ENCODE results near the gene DPH7. TPM values are rescaled to one million over a fixed set of nuclear protein-coding genes. Genes with fewer than 3 reads are reported as not detected.
A peak's percentile ranks its signal among the peaks of the same experiment; 100 is the strongest.

Gene DPH7
- total and polyA plus RNA-seq, 2 of the 8 experiments (the other 6 are each of a cell fraction or from before 2014, with no cell fraction given): 44.6 to 45.5 TPM

DNA sequence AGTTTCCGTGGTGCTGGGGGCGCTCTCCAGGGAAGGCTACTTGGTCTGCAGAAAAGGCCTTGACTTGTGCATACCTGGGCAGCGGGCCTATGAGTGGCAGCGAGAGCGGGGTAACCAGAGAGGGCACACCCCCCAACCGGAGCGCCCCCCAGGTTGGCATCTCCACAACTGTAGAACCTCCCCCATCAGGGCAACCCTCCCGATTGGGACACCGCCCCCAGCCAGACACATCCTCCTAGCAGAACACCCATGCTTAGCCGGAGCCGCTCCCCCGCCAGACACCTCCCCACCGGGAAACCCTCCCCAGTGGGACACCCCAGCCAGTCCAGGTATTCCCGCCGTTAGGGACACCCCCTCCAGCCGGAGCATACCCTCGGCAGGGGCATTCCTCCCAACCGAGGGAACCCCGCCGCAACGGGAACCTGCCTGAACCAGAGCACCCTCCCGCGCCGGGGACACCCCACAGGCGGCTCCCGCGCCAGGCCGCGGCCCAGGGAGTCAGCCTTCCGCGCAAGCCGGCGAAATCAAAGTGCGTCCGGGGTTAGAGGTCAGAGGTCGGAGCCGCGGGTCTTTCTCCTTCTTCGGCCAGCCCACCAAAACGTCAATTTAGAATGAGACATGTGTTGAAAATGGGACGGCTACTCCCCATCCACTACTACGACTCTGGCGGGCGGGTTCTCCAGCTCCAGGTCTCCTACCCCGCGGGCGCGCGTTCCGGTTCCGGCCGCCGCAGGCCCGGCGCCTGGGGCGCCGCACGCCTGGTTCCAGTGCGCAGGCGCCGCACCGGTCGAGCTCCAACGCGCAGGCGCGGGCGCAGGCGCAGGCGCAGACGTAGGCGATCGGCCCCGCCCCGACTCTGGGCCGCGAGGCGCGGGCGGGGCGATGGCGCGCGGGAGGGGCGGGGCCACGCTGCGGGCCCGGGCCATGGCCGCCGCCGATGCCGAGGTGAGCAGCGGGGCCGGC lies 39.7 kb upstream of the DPH7 start, which contains the start of gene EHMT1:
Gene EHMT1, plus strand, starts transcription at position 901 of the 963 bp plus-strand sequence. Its CDS starts 24 bp downstream, at position 925.
- Histone ChIP-seq H3K79me2 (ENCODE audit: control insufficient read depth in 1 of 2, insufficient read depth in 2 of 2, low read length in 2 of 2) (peaks cover 35 to 57% of the 10 kb centered on the region in 2 experiments), H3K79me1 (ENCODE audit: low read depth, low read length) (peaks cover 11% of the 10 kb centered on the region), H3K9me3 (ENCODE audit: insufficient read depth in 2 of 2, low read depth in 1 of 2, low read length in 1 of 2) (no peaks in the 10 kb centered on the region), H4K91ac (replicated peaks; ENCODE audit: insufficient read length, low read length) (peak within 1 kb of the TSS; percentile 75), H3K23ac (ENCODE audit: insufficient read length) (no peak within 1 kb of the TSS), H4K20me1 (replicated peaks in 1 of 2; ENCODE audit: control insufficient read depth in 1 of 2, insufficient read depth in 2 of 2, low read length in 2 of 2) (peaks cover 4 to 27% of the 10 kb centered on the region in 2 experiments), H2AK5ac (ENCODE audit: low read depth, low read length) (peak within 1 kb of the TSS; percentile 32; the same call in 1 of the 2 replicates), H3K4me1 (replicated peaks in 1 of 4; ENCODE audit: control insufficient read depth in 3 of 4, insufficient read depth in 4 of 4, low read length in 3 of 4) (peaks cover 0 to 9% (median 5%) of the 10 kb centered on the region in 4 experiments; a peak in 5 of 7 replicates), H2BK12ac (ENCODE audit: low read depth, low read length) (0 out of 2 replicates have a peak within 1 kb of the TSS, but pooled peaks have one; percentile 71), H3K27ac (ENCODE audit: low read depth, low read length) (peak within 1 kb of the TSS; percentile 84), H3K56ac (replicated peaks; ENCODE audit: insufficient read length, low read depth, low read length) (peak within 1 kb of the TSS; percentile 82), H2AFZ (ENCODE audit: low read length) (no peak within 1 kb of the TSS), H2BK120ac (replicated peaks; ENCODE audit: low read depth, low read length) (no peak within 1 kb of the TSS), H3K4me2 (ENCODE audit: insufficient read depth in 1 of 2, low read depth in 2 of 2, low read length in 2 of 2) (peak within 1 kb of the TSS; percentile 91 to 97), H4K8ac (ENCODE audit: extremely low read depth, insufficient read depth, low read length) (peak within 1 kb of the TSS; percentile 93; the same call in 1 of the 2 replicates), H3K23me2 (ENCODE audit: low read depth, low read length) (peaks cover 4% of the 10 kb centered on the region; the same call in 1 of the 2 replicates), H3K4me3 (ENCODE audit: extremely low read depth in 1 of 4, insufficient read depth in 2 of 4, low read depth in 3 of 4, low read length in 4 of 4) (peak within 1 kb of the TSS; percentile 83 to 99 (median 92)), H3K9ac (replicated peaks in 1 of 4; ENCODE audit: extremely low read depth in 1 of 4, low read depth in 3 of 4, low read length in 3 of 4) (peak within 1 kb of the TSS; percentile 91 to 96 (median 94)), H2BK20ac (ENCODE audit: low read length) (no peak within 1 kb of the TSS), H3K36me3 (ENCODE audit: control insufficient read depth in 2 of 4, insufficient read depth in 4 of 4, low read length in 3 of 4) (peaks cover 5 to 25% (median 11%) of the 10 kb centered on the region in 4 experiments; a peak in 6 of 8 replicates), H3K14ac (ENCODE audit: insufficient read length) (peak within 1 kb of the TSS; percentile 57), H2BK15ac (ENCODE audit: low read length) (no peak within 1 kb of the TSS; the same call in 1 of the 2 replicates), H3K27me3 (replicated peaks in 1 of 4; ENCODE audit: control insufficient read depth in 3 of 4, extremely low read depth in 1 of 4, insufficient read depth in 3 of 4, low read length in 3 of 4) (no peaks in the 10 kb centered on the region), H3K18ac (ENCODE audit: extremely low read depth, low read length) (peak within 1 kb of the TSS; percentile 87), H4K5ac (ENCODE audit: insufficient read length, low read depth, low read length) (peak within 1 kb of the TSS; percentile 63), H2BK5ac (ENCODE audit: low read depth, low read length) (peak within 1 kb of the TSS; percentile 80; the same call in 1 of the 2 replicates), H3K4ac (replicated peaks; ENCODE audit: insufficient read length, low read depth, low read length) (peak within 1 kb of the TSS; percentile 85)
- 2% methylated on average over 71 of the region's 94 CpGs; no CpG with 5 or more reads in 1 of the 2 experiments for WGBS, 2 experiments (ENCODE audit: extremely low coverage in 1 of 2, insufficient coverage in 1 of 2, insufficient read length in 1 of 2, insufficient replicate concordance in 2 of 2, low coverage in 1 of 2, low lambda C conversion rate in 2 of 2, missing lambda C conversion rate in 1 of 2)
- POLR2A ChIA-PET (ENCODE audit: partially characterized antibody): interaction anchor here (0.6 to 3.5 kb wide), 24 partner anchors 9 to 171 kb away, joined by 3 to 25 read pairs (median 5); partner anchors contain the start of genes ARRDC1, DPH7, PNPLA7 and ZMYND19
- FAIRE-seq: no peak
- CTCF ChIA-PET (ENCODE audit: partially characterized antibody): interaction anchor here (1.0 to 2.8 kb wide), 5 partner anchors 10 to 77 kb away, joined by 4 to 15 read pairs (median 6); no protein-coding TSS in a partner anchor
- DNase-seq (ENCODE audit: low read depth in 1 of 2, low spot score in 2 of 2): peak; percentile 46 to 95
- TF ChIP-seq EP300 (IDR thresholded peaks at IDR 0.05; ENCODE audit: borderline replicate concordance in 1 of 2, low read depth in 2 of 2, low read length in 2 of 2) (no peak), CREB1 (IDR thresholded peaks at IDR 0.05) (peak; percentile 72), SIN3A (conservative IDR thresholded peaks at IDR 0.05 in 1 of 2, IDR thresholded peaks at IDR 0.05 in 1 of 2; ENCODE audit: low read depth in 1 of 2, low read length in 2 of 2) (no peak; a peak in 1 of 4 replicates), RBBP5 (IDR thresholded peaks at IDR 0.05; ENCODE audit: borderline replicate concordance, low read depth, low read length) (0 out of 2 replicates have a peak, but pooled peaks have one; percentile 59), TEAD4 (IDR thresholded peaks at IDR 0.05; ENCODE audit: low read depth, low read length) (no peak), CHD2 (IDR thresholded peaks at IDR 0.05; ENCODE audit: low read length) (no peak; the same call in 1 of the 2 replicates), RFX5 (IDR thresholded peaks at IDR 0.05; ENCODE audit: borderline replicate concordance, low read depth, low read length) (no peak)
